Hepatocyte (in vitro differentiated cells): ENCODE results near the gene TRAF7.
"Not testable (repeated sequence)": the region's sequence is repeated elsewhere in the genome, so short reads cannot be mapped to it uniquely, and the experiment has no call there.

ENCODE experiments used
- EZH2 ChIP-seq: fragments of 200-600 bp; sonication (generic); IDR thresholded peaks from 2 replicates; pipeline ENCODE4 v1.6.1; 2016; ENCODE audit warnings: antibody characterized with exemption, mild to moderate bottlenecking, borderline replicate concordance
- TF ChIP-seq, protein P1 (sequence below): fragments of 200-600 bp; sonication (generic); IDR thresholded peaks from 2 replicates; pipeline ENCODE4 v1.5.1; 2016; ENCODE audit warnings: antibody characterized with exemption, mild to moderate bottlenecking; ENCODE audit not compliant: poor library complexity

DNA sequence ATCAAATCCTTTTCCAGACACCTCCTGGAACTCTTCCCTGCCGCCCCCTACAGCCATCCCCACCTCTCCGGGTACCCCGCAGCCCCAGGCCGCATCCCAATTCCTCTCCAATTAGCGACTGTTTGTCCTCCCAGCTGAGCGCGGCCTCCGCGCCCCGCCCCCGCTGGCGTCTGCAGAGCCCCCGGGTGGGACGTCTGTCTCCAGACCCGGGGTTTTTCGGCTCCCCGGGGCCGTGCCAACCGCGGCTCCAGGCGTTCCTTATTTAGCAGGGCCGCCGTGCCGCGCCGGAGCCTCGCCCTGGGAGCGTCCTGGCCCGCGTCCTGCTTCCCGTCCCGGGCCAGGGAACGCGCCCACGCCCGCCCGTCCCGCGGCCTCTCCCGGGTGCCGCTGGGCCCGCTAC is 20.5 kb upstream of the TRAF7 start:
- TF ChIP-seq, protein P1, sequence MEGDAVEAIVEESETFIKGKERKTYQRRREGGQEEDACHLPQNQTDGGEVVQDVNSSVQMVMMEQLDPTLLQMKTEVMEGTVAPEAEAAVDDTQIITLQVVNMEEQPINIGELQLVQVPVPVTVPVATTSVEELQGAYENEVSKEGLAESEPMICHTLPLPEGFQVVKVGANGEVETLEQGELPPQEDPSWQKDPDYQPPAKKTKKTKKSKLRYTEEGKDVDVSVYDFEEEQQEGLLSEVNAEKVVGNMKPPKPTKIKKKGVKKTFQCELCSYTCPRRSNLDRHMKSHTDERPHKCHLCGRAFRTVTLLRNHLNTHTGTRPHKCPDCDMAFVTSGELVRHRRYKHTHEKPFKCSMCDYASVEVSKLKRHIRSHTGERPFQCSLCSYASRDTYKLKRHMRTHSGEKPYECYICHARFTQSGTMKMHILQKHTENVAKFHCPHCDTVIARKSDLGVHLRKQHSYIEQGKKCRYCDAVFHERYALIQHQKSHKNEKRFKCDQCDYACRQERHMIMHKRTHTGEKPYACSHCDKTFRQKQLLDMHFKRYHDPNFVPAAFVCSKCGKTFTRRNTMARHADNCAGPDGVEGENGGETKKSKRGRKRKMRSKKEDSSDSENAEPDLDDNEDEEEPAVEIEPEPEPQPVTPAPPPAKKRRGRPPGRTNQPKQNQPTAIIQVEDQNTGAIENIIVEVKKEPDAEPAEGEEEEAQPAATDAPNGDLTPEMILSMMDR = not testable (repeated sequence)
- TF ChIP-seq EZH2 = not testable (repeated sequence)
